GM19397 (cell line): ENCODE results near the gene FAM241B.

Source experiments
- ATAC-seq: cut with Tn5 transposase; IDR thresholded peaks from one replicate; pipeline ENCODE4 v1.9.1; 2021; ENCODE audit warnings: mild to moderate bottlenecking, moderate library complexity; ENCODE audit not compliant: unreplicated experiment

The FAM241B gene, protein sequence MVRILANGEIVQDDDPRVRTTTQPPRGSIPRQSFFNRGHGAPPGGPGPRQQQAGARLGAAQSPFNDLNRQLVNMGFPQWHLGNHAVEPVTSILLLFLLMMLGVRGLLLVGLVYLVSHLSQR

DNA sequence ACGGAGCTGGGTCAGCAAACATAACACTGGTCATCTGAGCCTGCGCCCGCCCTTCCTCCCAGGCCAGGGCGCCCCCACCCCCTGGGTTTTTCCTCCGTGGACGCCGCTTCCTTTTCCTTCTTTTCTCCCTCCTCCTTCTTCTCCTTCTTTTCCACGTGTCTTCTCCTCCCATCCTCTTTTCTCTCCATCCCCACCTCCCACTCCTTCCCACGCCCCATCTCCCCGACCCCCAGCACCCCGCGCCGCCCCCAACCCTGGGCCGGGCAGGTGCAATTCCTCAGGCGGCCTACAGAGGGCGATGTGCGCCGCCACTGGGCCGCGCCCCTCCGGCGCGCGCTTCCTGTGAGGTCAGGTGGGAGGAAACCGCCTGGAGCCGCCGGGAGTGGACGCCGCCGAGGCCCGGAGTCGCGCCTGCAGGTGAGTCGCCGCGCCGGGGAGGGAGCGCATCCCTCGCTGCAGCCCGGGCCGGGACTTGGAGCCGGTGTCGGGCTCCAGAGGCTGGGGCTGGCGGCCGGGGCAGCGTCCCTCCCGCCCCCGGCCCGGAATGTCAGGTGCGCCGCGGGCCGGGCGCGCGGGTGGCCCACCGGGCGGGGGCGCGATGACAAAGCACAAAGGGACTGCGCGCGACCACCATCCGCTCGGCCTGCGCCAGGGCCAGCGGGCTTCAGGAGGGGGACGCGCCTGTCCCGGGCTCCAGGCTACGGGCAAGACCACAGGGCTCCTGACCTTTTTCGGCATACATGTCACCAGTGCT, at the start of gene FAM241B:
TSS of gene FAM241B (plus strand) at position 351 of the 754 bp plus-strand sequence. CDS start 1,497 bp downstream, outside the sequence.
- peak; percentile 69 for ATAC-seq

DNA sequence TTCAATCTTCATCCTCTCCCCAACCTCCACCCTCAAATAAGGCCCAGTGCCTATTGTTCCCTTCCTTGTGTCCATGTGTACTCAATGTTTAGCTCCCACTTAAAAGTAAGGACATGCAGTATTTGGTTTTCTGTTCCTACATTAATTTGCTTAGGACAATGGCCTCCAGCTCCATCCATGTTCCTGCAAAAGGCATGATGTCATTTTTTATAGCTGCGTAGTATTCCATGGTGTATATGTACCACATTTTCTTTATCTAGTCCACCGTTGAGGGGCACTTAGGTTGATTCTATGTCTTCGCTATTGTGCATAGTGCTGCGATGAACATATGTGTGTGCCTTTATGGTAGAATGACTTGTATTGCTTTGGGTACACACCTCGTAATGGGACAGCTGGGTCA, 49.6 kb upstream of the FAM241B start:
- ATAC-seq = no peak

DNA sequence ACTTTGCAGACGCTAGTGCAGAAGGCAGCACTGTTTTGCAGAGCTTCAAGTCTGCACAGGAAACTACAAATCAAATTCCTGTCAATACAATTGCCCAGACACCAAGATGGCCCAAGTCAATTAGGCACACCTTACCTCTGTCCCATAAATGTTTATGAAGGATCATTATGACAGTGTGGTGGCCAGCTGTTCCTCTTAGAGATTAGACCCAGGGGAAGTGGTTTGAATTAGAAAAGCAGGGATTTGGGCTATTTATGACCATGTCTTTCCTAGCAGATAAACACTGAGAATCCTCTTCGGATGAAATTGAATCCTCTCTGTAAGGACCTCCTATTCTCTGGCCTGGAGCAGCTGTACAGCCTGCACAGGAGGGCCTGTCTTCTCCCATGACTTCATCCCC, 46.9 kb upstream of the FAM241B start:
- no peak for ATAC-seq

DNA sequence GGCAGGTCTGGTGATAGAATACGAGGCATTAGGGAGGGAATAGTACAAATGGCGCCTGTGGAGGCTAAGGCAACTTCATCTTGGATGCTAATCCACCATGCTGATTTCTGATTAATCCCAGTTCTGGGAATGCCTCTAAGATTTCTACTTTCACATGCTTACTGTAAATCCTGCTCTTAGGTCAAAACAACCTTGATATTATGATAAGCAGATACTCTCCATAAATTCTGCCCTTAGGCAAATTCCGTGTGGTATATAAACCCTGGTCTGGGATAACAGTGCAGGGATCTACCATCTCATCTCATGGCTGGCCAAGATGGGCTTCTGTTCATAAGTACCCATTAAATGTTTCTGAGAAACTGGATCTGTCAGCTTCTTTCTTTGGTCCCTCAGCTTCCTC, 45.4 kb upstream of the FAM241B start:
- no peak for ATAC-seq

DNA sequence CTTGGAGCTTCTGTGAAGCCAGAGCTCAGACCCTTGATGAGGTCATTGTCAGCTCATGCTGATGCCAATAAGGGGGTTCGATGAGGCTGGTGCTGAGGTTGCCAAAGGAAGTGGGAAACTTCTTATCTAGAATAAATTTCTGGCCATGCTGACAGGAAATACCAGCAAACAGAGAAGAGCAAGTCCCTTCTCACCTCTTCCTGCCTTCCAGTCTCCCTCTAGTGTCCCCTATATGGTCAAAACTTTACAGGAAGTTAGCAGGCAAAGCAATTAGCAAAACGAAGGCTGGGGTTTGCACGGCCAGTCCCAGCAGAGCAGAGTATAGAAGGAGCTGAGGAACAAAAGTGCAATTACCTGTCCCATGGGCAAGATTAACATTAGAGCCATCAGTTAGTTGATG, 41.7 kb upstream of the FAM241B start:
- no peak for ATAC-seq

DNA sequence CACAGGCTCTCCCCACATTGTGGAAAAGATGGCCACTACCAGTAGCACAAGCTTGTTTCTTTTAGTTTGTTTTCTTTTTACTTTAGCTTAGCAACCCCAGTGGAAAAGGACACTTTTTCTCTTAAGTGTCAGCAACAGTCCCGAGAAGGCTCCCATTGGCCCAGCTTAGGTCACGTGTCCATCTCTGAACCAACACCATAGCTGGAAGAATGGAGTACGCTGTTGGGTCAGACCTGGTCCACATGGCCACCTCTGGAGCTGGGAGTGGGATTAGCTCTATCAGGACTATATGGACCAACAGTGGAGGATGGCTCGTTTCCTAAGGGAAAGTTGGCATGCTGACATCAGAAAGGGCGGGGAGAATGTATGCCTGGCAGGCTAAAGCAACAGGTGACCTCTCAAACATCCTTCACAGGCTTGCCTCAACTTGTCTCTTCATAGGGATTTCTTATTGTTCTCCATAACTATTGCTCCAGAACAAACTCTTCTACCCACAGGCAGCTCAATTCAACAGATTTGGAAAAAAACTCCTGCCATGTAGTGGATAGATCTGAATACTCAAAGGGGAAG, 29.2 kb upstream of the FAM241B start:
- no peak for ATAC-seq

DNA sequence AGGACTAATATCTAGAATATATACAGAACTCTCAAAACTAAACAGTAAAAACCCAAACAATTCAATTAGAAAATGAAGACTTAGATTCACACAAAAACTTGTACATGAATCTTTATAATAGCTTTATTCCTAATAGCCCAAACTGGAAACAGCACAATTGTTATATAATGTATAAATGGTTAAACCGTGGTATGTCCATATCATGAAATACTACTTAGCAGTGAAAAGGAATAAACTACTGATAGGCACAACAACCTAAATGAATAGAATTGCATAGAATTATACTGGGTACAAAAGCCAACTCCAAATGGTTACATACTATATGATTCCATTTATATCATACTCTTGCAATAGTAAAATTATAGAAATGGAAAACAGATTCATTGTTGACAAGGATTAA, 21.0 kb upstream of the FAM241B start:
- no peak for ATAC-seq

DNA sequence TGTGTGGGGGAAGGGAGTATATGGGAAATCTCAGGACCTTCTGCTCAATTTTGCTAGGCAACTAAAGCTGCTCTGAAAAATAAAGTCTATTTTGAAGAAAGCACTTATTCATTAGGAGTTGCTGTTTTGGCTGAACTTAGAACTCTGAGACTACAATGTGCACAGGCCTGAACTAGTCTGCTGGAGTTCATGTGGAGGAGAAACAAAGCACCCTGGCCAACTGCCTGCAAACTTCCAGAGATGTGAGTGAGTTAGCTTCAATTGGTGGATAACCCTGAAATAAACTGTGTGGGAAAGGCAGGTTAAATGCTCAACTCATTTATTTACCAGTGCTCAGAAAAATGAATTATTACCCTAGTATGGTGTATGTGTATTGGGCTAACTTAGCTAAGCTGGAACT, 17.3 kb upstream of the FAM241B start:
- no peak for ATAC-seq

DNA sequence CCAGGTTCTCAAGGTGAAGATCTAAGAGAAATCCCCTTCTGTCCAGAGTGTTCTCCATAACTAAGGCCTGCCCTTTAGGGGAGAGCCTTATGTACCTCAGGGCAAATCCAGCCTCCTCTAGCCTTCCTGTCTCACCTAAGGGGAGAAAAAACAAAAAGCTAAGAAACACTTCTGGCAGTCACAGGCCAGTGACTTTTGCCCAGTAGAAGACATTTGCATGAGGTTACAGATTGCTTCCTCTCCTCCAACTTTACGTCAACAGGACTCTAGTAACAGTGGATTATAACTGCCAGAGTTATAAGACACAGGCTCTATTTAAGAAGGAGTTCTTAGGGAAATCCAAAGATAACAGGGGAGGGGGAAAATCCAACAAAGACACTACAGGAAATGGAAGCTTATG, 15.9 kb upstream of the FAM241B start:
- ATAC-seq = no peak

DNA sequence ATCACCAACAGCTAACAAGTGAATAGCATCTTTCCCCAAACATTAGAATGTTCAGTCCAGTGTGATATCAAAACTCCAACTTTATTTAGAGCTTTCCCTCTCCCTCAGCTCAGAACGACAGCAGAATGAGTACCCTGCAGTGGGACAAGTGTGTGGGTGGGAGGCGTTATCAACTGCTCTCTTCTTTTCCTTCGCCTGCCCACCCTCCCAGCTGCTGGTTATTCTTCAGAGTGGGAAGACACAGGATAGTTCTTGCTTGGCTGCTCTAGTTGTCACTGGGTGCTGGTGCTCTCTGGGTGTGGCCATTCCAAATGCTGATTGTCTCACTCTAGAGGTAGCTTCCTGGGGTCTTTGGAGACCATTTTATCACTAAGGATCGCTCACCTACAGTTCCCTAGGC, 13.7 kb upstream of the FAM241B start:
- ATAC-seq = no peak

DNA sequence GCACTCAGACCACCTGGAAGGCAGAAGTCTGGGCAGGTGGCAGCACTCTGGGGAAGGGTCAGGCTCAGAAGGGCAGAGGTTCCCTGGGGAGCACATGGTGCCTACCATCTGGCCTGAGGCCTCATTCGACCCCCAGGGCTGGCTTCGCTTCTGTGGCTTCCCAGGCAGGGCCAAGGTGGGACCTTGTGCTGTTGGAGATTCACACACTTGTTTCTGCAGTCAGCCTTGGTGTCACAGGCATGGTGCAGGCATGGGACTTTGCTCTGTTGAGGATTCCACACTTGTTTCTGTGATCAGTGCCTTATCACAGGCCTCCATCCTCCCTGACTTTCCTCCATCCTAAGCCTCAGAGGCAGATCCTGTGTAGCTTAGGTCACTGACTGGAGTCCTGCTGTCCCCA, 11.3 kb upstream of the FAM241B start:
- no peak for ATAC-seq

DNA sequence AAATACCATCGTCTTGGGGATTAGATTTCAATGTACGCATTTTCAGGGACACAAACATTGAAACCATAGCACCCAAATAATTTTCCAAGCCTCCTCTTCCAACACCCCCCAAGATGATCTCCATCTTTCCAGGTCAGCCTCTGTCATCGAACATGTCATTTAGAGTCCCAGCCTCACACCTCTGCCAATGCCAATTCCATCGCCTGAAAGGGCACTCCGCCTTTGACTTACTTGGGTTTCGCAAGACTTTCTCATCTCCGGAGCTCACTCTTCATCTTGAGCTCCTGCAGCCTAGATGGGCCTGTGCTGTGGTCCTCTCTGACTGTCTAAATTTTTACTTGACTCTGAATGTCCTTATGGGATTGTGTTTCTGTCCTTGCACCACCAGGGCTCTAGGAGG, 10.4 kb upstream of the FAM241B start:
- ATAC-seq = no peak

DNA sequence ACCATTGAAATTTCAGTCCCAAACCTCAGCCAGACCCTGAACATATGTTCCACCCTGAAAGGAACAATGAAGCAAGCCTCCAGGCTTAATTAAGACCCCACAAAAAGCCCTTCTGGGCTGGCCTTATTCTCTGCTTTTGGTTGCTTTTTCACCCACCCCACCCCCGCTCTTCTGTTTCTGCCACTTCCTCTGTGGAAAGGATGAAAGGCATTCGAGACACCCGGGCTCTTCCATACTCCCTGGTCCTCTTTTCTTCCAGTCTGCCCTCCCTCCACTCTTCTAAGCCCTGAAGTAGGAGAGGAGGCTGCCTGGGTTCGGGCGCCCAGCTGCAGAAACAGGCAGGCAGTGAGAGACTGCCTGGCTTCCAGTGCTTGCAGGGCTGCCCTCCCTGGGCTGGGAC, 9.4 kb upstream of the FAM241B start:
- no peak for ATAC-seq

DNA sequence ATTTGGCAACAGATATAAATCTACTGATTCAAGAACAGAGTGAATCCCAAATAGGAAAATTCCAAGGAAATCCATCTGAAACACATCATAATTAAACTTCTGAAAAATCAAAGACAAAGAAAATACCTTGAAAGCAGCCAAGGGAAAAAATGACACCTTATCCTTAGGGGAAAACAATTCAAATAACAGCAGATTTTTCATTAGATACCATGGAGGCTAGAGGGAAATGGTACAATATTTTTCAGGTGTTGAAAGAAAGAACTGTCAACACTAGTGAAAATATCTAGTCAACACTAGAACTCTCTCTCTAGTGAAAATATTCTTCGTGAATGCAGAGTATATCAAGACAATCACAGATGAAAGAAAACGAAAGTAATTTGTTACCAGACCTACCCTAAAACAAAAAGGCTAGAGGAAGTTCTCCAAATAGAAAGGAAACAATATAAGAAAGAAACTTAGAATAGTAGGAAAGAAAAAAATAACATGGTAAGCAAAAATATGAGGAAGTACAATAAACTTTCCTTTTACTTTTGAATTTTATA, 5.7 kb upstream of the FAM241B start:
- no peak for ATAC-seq

DNA sequence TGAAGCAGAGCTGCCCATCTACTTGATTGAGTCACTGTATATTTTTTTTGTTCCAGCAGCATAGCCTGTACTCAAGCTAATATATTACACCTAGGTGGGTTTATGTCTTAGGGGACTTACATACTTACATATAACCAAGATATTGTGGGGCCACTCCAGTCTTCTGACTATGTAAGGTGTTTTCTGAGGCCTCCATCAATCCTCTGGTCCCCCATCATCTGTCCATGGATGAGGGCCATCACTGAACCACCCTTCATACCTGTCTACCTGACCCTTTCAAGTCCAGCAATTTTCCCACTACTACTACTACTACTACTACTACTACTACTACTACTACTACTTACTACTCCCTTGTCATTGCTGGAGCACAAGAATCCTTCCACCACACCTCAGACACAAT, 3.2 kb upstream of the FAM241B start:
- no peak for ATAC-seq

DNA sequence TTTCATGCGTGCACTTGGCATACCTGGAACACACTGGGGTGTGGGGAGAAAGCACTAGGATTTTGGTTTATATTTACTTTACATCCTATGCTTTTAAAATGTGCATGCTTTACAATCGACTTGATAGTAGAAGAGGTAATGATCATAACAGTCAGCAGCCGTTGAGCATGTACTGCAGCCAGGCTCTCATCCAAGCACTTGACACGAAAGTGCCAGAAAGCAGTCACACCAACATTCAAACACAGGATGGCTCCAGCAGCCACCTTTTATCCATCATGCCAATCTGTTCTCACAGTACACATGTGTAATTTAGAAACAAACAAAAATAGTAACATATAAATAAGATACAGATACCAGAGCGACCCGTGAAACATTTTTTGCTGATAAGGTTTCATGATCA, 1.2 kb upstream of the FAM241B start:
- no peak for ATAC-seq

DNA sequence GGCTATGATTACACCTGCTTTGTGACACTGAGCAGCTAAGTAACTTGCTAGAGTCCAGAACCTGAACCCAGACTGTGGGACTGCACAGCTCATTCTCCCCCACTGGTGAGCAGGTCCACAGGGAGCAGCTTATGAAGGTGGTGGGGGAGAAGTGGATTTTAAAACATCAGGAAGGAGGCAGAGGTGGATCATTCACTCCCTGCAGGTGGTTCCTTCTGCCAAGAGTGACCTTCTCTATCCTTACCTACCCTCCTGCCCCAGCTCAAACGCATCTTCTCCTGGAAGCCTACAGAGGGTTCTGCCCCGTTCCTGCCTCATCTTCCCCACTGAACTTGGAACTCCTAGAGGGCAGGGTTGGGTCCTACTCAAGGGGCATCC, 539 bp upstream of the FAM241B start:
- ATAC-seq = no peak

DNA sequence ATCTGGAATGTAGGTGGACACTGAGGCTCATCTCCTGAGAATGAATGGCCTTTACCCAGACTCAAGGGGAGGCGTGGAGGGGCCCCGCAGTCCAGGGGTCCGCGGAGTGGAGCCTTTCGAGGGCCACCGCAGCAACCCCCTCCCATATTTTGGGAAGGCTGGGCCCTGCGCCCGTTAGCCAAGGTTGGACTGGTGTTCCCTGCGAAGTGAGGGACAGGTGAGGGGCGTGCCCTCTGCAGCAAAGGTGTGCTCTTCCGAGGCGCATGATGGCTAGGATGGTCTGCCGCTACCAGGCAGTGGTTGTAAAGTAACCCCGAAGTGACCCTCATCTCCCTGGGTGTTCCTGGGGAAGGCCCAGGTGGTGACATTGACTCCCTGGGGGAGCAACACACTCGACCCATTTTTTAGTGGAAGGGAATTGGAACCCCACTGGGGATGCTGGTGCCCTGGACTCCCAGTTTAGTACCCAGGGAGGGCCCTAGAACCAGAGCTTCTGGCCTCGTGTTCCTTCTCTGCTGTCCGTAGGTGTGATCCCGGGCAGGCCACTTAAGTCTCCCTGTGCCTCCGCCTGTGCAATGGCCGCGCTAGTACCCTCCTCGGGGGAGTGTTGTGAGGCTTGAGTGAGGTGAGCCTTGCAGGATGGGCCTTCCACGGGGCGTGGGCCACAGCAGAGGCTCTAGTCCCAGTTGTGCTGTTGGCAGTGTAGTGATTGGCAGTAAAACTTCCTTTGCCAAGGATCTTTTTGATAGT, 779 bp downstream of the FAM241B start:
- no peak for ATAC-seq

DNA sequence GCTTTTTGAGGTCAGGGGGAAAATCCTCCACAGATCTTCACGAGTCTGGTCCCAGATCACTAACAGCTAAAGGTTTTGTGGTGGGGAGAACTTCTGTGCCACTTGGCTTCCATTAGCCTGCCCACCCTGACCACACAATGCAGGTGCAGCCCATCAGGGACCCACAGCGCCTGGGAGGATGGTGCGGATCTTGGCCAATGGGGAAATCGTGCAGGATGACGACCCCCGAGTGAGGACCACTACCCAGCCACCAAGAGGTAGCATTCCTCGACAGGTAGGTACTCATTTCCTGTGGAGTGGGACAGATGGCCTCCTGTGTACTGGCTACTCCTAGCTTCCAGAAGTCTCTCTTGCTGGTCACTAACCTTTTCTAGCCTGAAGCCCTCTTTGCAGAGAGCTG, 1.5 kb downstream of the FAM241B start:
- no peak for ATAC-seq

DNA sequence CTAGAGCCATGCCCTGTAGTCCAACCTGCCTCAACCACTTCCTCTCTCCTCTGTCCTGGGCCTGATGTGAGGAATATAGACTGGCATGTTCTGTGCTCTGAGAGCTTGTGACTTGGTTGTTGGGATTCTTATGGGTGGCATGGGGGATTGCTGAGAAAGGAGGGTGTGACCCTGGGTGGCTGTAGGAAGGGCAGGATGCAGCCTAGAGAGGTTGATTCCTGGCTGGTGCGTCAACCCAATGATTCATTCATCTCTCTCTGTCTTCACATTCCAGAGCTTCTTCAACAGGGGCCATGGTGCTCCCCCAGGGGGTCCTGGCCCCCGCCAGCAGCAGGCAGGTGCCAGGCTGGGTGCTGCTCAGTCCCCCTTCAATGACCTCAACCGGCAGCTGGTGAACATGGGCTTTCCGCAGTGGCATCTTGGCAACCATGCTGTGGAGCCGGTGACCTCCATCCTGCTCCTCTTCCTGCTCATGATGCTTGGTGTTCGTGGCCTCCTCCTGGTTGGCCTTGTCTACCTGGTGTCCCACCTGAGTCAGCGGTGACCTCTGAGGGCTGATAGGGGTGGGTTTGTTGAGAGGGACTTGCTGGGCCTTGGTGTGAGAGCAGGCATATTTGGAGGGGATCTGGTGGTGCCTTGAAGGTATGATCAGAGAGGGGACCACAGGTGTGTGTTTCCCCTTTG, 2.6 kb downstream of the FAM241B start:
- no peak for ATAC-seq
